Lower lobe of right lung (tissue), 2 donors: ENCODE results near the gene SPACA4. TPM values are rescaled to one million over a fixed set of nuclear protein-coding genes. Genes with fewer than 3 reads are reported as not detected.

ENCODE experiments used
- ATAC-seq, 2 donors: fragments of 200-7000 bp; cut with Tn5 transposase; one replicate each; pipeline ENCODE4 v1.9.1; 2020 to 2022; ENCODE audit warnings: mild to moderate bottlenecking in 2 of 2, moderate library complexity in 2 of 2
- DNase-seq: peaks from one replicate; pipeline ENCODE4 v3.0.0-alpha.2; 2020
- H3K27ac ChIP-seq: fragments of 200-600 bp; one replicate; pipeline ENCODE4 v1.8.0; 2022
- H3K27me3 ChIP-seq: fragments of 200-600 bp; one replicate; pipeline ENCODE4 v1.8.0; 2022; ENCODE audit warnings: low read depth
- H3K36me3 ChIP-seq: fragments of 200-600 bp; one replicate; pipeline ENCODE4 v1.8.0; 2022; ENCODE audit warnings: mild to moderate bottlenecking
- H3K4me1 ChIP-seq: fragments of 200-600 bp; one replicate; pipeline ENCODE4 v1.8.0; 2022
- H3K4me3 ChIP-seq: fragments of 200-600 bp; one replicate; pipeline ENCODE4 v1.8.0; 2022; ENCODE audit warnings: mild to moderate bottlenecking
- H3K9me3 ChIP-seq: fragments of 200-600 bp; one replicate; pipeline ENCODE4 v1.8.0; 2022
- CTCF ChIP-seq: fragments of 200-600 bp; IDR thresholded peaks from one replicate; pipeline ENCODE4 v1.8.0; 2022; ENCODE audit warnings: antibody characterized with exemption, mild to moderate bottlenecking
- intact Hi-C: fragments of 100-400 bp; cut with DNase I; formaldehyde crosslinking; loops from one replicate; pipeline ENCODE4 v1.11.0; 2022
- total RNA-seq: library from RNA; stranded (reverse); fragmentation: NEBNext Ultra II Directional; extraction: Animal tissue kit (Norgen Biotek cat#: 25700); gene quantifications from one replicate; pipeline ENCODE4 v1.2.1, GENCODE V29; 2021
- donor health status: DM: no; HTN: yes; CAD: no; lungs with severe emphysema.

Gene SPACA4
- total RNA-seq, 1 donor from 2014 or later = not detected

DNA sequence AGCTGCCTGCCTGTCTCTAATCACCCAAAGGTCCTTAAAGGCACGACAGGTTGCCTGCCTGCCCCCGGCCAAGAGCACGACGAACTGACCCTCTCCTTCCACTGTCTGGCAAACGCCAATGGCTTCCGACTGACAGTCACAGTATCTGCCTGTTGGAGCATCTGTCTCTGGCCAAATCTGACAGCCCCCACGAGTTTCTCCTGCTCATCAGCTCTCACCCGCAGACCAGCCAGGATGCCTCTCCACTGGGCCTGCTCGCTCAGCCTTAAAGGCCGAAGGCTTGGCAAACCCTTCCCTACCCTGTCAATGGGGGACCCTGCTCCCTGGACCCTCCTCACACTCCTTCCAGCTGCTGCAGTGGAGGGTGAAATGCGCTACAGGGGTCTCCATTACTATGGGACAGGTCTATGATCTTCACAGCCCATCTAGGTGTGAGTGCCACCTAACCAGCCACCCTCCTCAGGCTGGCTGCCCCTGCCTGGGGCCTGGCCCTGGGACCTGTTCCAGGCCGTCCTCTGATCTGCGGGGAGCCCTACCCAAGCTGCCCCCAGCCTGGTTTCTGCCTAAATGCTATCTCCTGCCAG is 7.4 kb downstream of the SPACA4 start:
- Histone ChIP-seq H3K27me3 (no peaks in the 10 kb centered on the region), H3K4me1 (peaks cover 33% of the 10 kb centered on the region), H3K36me3 (peaks cover 32% of the 10 kb centered on the region), H3K27ac (peak overlapping the region; percentile 81), H3K9me3 (no peaks in the 10 kb centered on the region), H3K4me3 (peak overlapping the region; percentile 48)
- no peak for ATAC-seq
- intact Hi-C loops = no loop called here
- no peak for DNase-seq
- TF ChIP-seq CTCF = no peak

GRCh38 chr19:48614436-48615230 is 8.1 kb downstream of the SPACA4 start, which contains the start of gene FAM83E:
TSS of gene FAM83E (minus strand) at chr19:48615076. CDS start at chr19:48613372, 1,704 bp downstream.
- H3K27ac ChIP-seq = peak within 1 kb of the TSS; percentile 81
- H3K27me3 ChIP-seq = no peaks in the 10 kb centered on the region
- DNase-seq (peak; percentile 92), ATAC-seq (peak; percentile 72 to 78)
- peak within 1 kb of the TSS; percentile 48 for H3K4me3 ChIP-seq
- H3K9me3 ChIP-seq = no peaks in the 10 kb centered on the region
- intact Hi-C loops = no loop called here
- peaks cover 32% of the 10 kb centered on the region for H3K36me3 ChIP-seq
- no peak for TF ChIP-seq CTCF
- H3K4me1 ChIP-seq = peaks cover 34% of the 10 kb centered on the region

GRCh38 chr19:48615231-48616040 is 8.9 kb downstream of the SPACA4 start:
- Histone ChIP-seq H3K9me3 (no peaks in the 10 kb centered on the region), H3K4me1 (peaks cover 41% of the 10 kb centered on the region), H3K27me3 (no peaks in the 10 kb centered on the region), H3K36me3 (peaks cover 32% of the 10 kb centered on the region), H3K27ac (peak overlapping the region; percentile 81), H3K4me3 (no peak overlapping the region)
- ATAC-seq (no peak), DNase-seq (no peak)
- intact Hi-C loops = no loop called here
- no peak for TF ChIP-seq CTCF

- H3K36me3 ChIP-seq = peaks cover 32% of the 10 kb centered on the region
- no peaks in the 10 kb centered on the region for H3K27me3 ChIP-seq
- intact Hi-C loops = no loop called here
- peak overlapping the region; percentile 72 for H3K4me3 ChIP-seq
- no peak for ATAC-seq
- no peaks in the 10 kb centered on the region for H3K9me3 ChIP-seq
- TF ChIP-seq CTCF = no peak
- DNase-seq = no peak
- peaks cover 41% of the 10 kb centered on the region for H3K4me1 ChIP-seq
- H3K27ac ChIP-seq = peak overlapping the region; percentile 81
Observed at GRCh38 chr19:48616041-48616436, 9.5 kb downstream of the SPACA4 start.

DNA sequence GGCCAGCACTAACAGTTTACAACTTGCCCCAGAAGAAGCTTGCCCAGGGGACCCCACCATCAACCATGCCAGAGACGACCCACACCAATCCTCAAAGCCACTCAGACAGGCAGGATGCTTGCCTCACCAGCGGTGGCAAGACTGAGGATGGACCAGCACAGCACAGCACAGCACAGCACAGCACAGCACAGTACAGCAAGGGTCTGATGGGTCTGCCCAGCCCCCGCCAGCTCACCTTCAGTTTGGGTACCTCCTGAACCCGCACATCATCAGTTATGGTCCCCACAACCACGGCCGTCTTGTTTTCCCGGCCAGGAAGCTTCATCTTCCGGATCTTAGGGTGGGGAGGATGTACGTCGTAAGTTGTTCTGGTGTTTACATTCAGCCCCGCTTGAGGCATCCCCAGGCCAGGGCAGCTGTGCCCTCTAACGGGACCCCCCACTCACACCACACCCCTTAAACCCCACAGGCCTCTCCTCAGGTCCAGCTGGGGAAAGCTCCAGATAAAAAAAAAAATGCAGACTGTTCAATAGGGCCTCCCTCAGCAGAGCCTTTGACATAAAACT is 10.0 kb downstream of the SPACA4 start:
- H3K27ac ChIP-seq = peak overlapping the region; percentile 81
- H3K27me3 ChIP-seq = no peaks in the 10 kb centered on the region
- H3K9me3 ChIP-seq = no peaks in the 10 kb centered on the region
- no peak for DNase-seq
- no peak for ATAC-seq
- H3K4me3 ChIP-seq = peak overlapping the region; percentile 72
- TF ChIP-seq CTCF = no peak
- H3K4me1 ChIP-seq = peaks cover 41% of the 10 kb centered on the region
- intact Hi-C loops = no loop called here
- H3K36me3 ChIP-seq = peaks cover 32% of the 10 kb centered on the region
